Gastrocnemius medialis (tissue), 4 donors: ENCODE results near the gene KRTDAP. TPM values are rescaled to one million over a fixed set of nuclear protein-coding genes. Genes with fewer than 3 reads are reported as not detected.

Experiments used
- ATAC-seq, 2 donors: fragments of 150-250 bp; one replicate each; pipeline ENCODE4 v1.9.1; 2016
- DNase-seq, 2 donors: peaks; one replicate each; pipeline ENCODE4 v3.0.0-alpha.2; 2019
- H3K27ac ChIP-seq, 4 donors: fragments of 200-600 bp; sonication (generic); 1 replicate in 1 of 4; 2 replicates in 3 of 4; pipeline ENCODE4 v1.5.1; 2016 to 2018; ENCODE audit warnings: mild to moderate bottlenecking in 2 of 4, moderate library complexity in 1 of 4
- H3K27me3 ChIP-seq, 3 donors: fragments of 200-600 bp; sonication (generic) in 2 of 3; 1 replicate in 1 of 3; 2 replicates in 2 of 3; pipeline versions ENCODE4 v1.5.1 to v1.6.0; 2016 to 2019; ENCODE audit warnings: mild to moderate bottlenecking in 1 of 3, moderate library complexity in 1 of 3
- H3K36me3 ChIP-seq, 2 donors: fragments of 200-600 bp; sonication (generic) in 1 of 2; one replicate each; pipeline ENCODE4 v1.5.1; 2017 to 2018
- H3K4me1 ChIP-seq, 2 donors: fragments of 200-600 bp; sonication (generic) in 1 of 2; one replicate each; pipeline ENCODE4 v1.5.1; 2016 to 2017; ENCODE audit warnings: mild to moderate bottlenecking in 2 of 2
- H3K4me3 ChIP-seq, 4 donors: fragments of 200-600 bp; sonication (generic) in 3 of 4; 1 replicate in 1 of 4; 2 replicates in 3 of 4; pipeline ENCODE4 v1.5.1; 2016 to 2019; ENCODE audit warnings: mild to moderate bottlenecking in 2 of 4
- H3K9me3 ChIP-seq, 3 donors: fragments of 200-600 bp; sonication (generic) in 2 of 3; 1 replicate in 1 of 3; 2 replicates in 2 of 3; pipeline ENCODE4 v1.5.1; 2016 to 2019
- POLR2A ChIP-seq, 2 donors: fragments of 450-650 bp; IDR thresholded peaks; one replicate each; pipeline ENCODE4 v1.6.1; 2017; ENCODE audit warnings: antibody characterized with exemption in 2 of 2, mild to moderate bottlenecking in 2 of 2, moderate library complexity in 2 of 2
- in situ Hi-C, 4 donors: fragments of 200-750 bp; cut with MboI; loops; one replicate each; pipeline versions ENCODE4 v1.15.0 to v1.8.0; 2017; ENCODE audit warnings: low sequenced_read_pairs in 4 of 4
- intact Hi-C: fragments of 100-400 bp; cut with DNase I; formaldehyde crosslinking; loops from one replicate; pipeline ENCODE4 v1.15.1; 2023; ENCODE audit warnings: low total_unique reads
- total RNA-seq, 4 donors: library from RNA; depleted of rRNA; stranded (reverse); fragments of >200 nt; gene quantifications; one replicate each; pipeline versions ENCODE4 v1.1.0 to v1.2.3, GENCODE V29; 2016
- TF ChIP-seq, protein P1 (sequence below), 5 experiments: fragments of 450-650 bp in 3 of 5; fragments of 200-600 bp in 2 of 5; sonication (generic) in 2 of 5; IDR thresholded peaks in 4 of 5; conservative IDR thresholded peaks in 1 of 5; 1 replicate in 4 of 5; 2 replicates in 1 of 5; pipeline ENCODE4 v1.5.1; 2016 to 2019; ENCODE audit warnings: antibody characterized with exemption in 5 of 5, mild to moderate bottlenecking in 3 of 5, moderate library complexity in 3 of 5

The KRTDAP gene
- total RNA-seq, 4 donors from 2014 or later, result not detected

DNA sequence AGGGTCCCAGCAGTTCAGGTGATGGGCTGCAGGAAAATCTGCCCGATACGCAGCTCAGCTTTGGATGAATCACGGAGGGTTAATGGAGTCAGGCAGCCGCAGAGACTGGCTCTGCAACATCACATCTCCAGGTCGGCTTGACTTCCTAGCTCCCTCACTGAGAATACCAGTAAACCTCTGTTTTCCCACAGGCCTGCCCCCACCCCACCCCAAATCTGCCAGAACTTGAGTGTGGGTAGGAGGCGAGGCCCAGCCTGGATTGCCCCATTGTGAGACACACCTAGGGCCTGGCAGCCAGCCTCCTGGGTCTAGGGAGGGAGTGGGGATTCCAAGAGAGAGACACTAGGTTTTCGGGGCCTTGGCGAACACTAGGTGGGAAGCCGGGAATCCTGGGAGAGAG is 3.7 kb upstream of the KRTDAP start:
- Histone ChIP-seq H3K9me3 (no peaks in the 10 kb centered on the region), H3K27ac (no peak overlapping the region), H3K4me3 (no peak overlapping the region), H3K36me3 (no peaks in the 10 kb centered on the region), H3K4me1 (peaks cover 0 to 3% of the 10 kb centered on the region in 2 donors), H3K27me3 (peaks cover 0 to 5% (median 0%) of the 10 kb centered on the region in 3 donors)
- ATAC-seq (no peak), DNase-seq (no peak)
- in situ Hi-C loops (loop anchor here in 1 of 4 donors (10.0 kb wide), 1 partner anchor 149 kb away; the partner anchor contains the start of gene FFAR1), intact Hi-C loops (loop anchor here (10.0 kb wide), 1 partner anchor 139 kb away; the partner anchor contains the start of gene FFAR3)
- TF ChIP-seq, protein P1, sequence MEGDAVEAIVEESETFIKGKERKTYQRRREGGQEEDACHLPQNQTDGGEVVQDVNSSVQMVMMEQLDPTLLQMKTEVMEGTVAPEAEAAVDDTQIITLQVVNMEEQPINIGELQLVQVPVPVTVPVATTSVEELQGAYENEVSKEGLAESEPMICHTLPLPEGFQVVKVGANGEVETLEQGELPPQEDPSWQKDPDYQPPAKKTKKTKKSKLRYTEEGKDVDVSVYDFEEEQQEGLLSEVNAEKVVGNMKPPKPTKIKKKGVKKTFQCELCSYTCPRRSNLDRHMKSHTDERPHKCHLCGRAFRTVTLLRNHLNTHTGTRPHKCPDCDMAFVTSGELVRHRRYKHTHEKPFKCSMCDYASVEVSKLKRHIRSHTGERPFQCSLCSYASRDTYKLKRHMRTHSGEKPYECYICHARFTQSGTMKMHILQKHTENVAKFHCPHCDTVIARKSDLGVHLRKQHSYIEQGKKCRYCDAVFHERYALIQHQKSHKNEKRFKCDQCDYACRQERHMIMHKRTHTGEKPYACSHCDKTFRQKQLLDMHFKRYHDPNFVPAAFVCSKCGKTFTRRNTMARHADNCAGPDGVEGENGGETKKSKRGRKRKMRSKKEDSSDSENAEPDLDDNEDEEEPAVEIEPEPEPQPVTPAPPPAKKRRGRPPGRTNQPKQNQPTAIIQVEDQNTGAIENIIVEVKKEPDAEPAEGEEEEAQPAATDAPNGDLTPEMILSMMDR (IDR thresholded peaks at IDR 0.05 in 4 of 5, conservative IDR thresholded peaks at IDR 0.05 in 1 of 5), result no peak
- TF ChIP-seq POLR2A (IDR thresholded peaks at IDR 0.05), result no peak

DNA sequence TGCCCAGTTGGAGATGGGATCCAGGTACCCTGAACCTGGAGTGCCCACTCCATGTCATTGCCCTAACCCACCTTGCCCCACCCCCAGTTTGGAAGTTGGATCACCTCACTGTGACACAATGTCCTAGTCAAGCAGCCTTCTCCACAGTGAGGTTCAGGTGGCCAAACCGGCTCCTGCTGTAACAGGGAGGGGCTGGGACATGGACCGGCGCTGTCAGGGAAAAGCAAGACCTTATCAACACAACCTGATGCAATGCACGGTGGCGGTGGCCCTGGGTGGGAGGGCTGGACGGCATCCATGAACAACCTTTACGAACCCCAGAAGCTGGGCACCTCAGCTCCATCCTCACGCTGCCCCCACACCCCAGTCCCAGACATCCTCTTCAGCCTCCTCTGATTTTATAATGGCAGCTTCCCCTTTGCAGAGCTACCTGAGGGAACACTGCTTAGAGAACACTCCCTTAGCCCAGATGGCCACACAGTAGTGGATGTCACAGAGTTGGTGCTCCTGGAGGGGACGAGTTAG is 1.6 kb upstream of the KRTDAP start:
- peaks cover 0 to 5% (median 0%) of the 10 kb centered on the region in 3 donors for H3K27me3 ChIP-seq
- ATAC-seq (no peak), DNase-seq (no peak)
- in situ Hi-C loops, result loop anchor here in 1 of 4 donors (10.0 kb wide), 1 partner anchor 147 kb away; the partner anchor contains the start of gene FFAR1
- H3K27ac ChIP-seq, result no peak overlapping the region
- TF ChIP-seq, protein P1 (IDR thresholded peaks at IDR 0.05 in 4 of 5, conservative IDR thresholded peaks at IDR 0.05 in 1 of 5), result no peak
- TF ChIP-seq POLR2A (IDR thresholded peaks at IDR 0.05), result no peak
- peaks cover 0 to 3% of the 10 kb centered on the region in 2 donors for H3K4me1 ChIP-seq
- no peak overlapping the region for H3K4me3 ChIP-seq
- no peaks in the 10 kb centered on the region for H3K9me3 ChIP-seq
- H3K36me3 ChIP-seq, result no peaks in the 10 kb centered on the region
- intact Hi-C loops, result loop anchor here (10.0 kb wide), 1 partner anchor 137 kb away; the partner anchor contains the start of gene FFAR3

DNA sequence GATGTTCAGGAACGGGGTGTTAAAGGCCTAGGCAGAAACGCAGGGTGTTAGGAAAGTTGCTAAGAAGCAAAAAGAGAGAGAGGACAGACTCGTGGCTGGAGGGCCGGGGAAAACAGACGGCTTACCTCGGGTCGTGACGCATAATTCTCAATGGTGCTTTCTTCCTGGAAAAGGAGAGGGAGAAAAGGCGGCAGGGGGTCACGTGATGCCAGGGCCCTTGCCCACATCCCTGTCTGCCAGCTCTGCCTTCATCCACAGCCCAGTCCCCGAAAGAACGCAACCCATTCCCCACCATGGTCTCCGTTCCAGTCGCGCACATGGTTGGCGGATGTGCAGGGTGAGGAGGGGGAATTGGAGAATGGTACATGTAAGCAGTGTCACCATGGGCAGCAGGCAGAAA is 1.6 kb downstream of the KRTDAP start:
- no peaks in the 10 kb centered on the region for H3K4me1 ChIP-seq
- H3K27me3 ChIP-seq, result peaks cover 0 to 5% (median 0%) of the 10 kb centered on the region in 3 donors
- no peak for ATAC-seq
- in situ Hi-C loops (no loop called here), intact Hi-C loops (no loop called here)
- no peak overlapping the region for H3K27ac ChIP-seq
- no peak for DNase-seq
- no peaks in the 10 kb centered on the region for H3K9me3 ChIP-seq
- H3K4me3 ChIP-seq, result no peak overlapping the region
- H3K36me3 ChIP-seq, result no peaks in the 10 kb centered on the region
- TF ChIP-seq, protein P1 (IDR thresholded peaks at IDR 0.05 in 4 of 5, conservative IDR thresholded peaks at IDR 0.05 in 1 of 5), result no peak
- no peak for TF ChIP-seq POLR2A (IDR thresholded peaks at IDR 0.05)

DNA sequence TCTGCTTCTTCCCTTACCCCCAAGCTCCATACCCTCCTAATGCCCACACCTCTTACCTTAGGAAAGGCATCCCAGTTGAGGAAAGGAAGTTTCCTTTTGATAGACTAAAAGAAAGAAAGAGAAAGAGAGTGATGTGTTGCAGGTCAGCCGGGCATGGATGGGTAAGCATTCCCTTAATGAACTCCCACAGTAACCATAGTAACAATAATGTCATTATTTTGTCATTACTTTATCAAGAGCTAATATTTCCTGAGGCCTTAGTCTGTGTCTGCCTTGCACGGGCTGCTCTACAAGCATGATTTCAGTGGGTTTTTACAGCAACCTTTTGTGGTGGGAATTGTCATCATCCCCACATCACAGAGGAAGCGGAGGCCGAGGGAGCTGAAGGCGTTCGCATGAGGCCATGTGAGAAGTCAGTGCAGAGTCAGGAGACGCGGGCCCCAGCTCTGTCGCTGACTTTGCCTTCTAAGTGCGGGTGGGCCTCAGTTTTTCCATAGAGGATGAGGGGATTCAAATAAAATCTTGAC is 2.5 kb downstream of the KRTDAP start:
- Histone ChIP-seq H3K36me3 (no peaks in the 10 kb centered on the region), H3K27ac (no peak overlapping the region), H3K9me3 (no peaks in the 10 kb centered on the region), H3K4me3 (no peak overlapping the region), H3K4me1 (no peaks in the 10 kb centered on the region), H3K27me3 (peaks cover 0 to 2% (median 0%) of the 10 kb centered on the region in 3 donors)
- TF ChIP-seq, protein P1 (IDR thresholded peaks at IDR 0.05 in 4 of 5, conservative IDR thresholded peaks at IDR 0.05 in 1 of 5), result no peak
- no peak for TF ChIP-seq POLR2A (IDR thresholded peaks at IDR 0.05)
- in situ Hi-C loops (no loop called here), intact Hi-C loops (no loop called here)
- DNase-seq, result no peak
- no peak for ATAC-seq
